ENCODE results near the gene MBD5.

The MBD5 gene

DNA sequence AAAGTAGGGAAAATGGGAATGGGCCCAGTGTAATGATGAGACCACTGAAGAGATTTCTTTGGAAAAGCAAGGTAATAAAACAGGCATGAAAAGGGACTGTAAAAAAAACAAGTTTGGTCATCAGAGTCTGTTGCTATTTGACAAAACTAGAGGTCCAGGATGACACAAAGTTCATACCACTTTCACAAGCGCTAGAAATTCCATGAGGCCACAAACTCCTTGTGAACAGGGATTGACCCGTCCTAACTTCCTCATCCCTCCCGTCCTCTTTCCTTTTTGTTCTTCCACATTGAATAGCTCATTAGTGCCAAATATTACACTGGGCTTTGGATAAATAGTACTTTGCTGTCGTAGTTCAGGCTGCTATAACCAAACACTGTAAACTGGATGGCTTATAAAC is 434.9 kb downstream of the MBD5 start:
- no peak overlapping the region for H3K4me3 ChIP-seq (ENCODE audit: low read depth, low read length)
- H3K9ac ChIP-seq (ENCODE audit: low read length), result no peak overlapping the region
- no peak overlapping the region for H3K27ac ChIP-seq (ENCODE audit: low read depth, low read length)
- H3K27me3 ChIP-seq (ENCODE audit: control insufficient read depth, insufficient read depth, low read length), result no peaks in the 10 kb centered on the region
- no peaks in the 10 kb centered on the region for H3K4me1 ChIP-seq (ENCODE audit: control insufficient read depth, insufficient read depth, low read length)
- no peaks in the 10 kb centered on the region for H3K36me3 ChIP-seq (ENCODE audit: control insufficient read depth, insufficient read depth, low read length)
- H3K9me3 ChIP-seq (ENCODE audit: control insufficient read depth, insufficient read depth, low read depth, low read length), result no peaks in the 10 kb centered on the region

DNA sequence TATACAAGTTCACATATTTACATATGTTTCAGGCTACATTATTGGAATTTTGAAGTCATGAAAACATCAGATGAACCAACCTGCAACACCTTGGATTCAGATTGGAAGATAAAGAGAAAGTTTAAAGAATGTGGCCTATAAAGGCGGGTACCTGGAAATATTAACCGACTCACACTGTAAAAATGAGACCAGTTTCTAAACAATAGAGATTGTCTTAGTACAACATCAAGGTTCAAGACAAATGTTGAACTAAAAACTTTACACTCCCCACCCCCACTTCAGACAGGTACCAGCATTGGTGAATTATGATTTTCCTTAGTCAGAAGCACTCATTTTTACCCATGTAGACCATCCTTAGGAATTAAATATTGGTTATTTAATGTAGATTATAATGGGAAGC is 437.3 kb downstream of the MBD5 start:
- Histone ChIP-seq H3K36me3 (ENCODE audit: control insufficient read depth, insufficient read depth, low read length) (no peaks in the 10 kb centered on the region), H3K27me3 (ENCODE audit: control insufficient read depth, insufficient read depth, low read length) (no peaks in the 10 kb centered on the region), H3K4me3 (ENCODE audit: low read depth, low read length) (no peak overlapping the region), H3K9me3 (ENCODE audit: control insufficient read depth, insufficient read depth, low read depth, low read length) (no peaks in the 10 kb centered on the region), H3K9ac (ENCODE audit: low read length) (no peak overlapping the region), H3K27ac (ENCODE audit: low read depth, low read length) (no peak overlapping the region), H3K4me1 (ENCODE audit: control insufficient read depth, insufficient read depth, low read length) (no peaks in the 10 kb centered on the region)

DNA sequence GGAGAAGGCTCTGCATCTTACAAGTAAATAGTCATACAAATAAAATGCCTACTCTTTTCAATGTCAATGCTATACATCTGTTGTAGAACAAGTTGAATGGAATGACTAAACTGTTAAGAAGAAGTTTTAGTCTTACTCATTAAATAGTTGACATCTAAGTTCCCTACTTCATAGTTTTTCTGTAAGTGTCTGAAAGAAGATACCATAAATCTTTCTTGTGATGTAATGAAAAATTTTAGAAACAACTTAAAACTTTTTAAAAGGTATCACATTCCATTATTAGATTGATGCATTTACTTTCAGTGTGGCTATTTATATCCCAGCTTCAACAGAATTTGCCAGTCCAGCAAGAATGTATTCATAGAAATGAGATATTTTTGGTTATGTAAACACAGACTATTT is 438.5 kb downstream of the MBD5 start:
- H3K9me3 ChIP-seq (ENCODE audit: control insufficient read depth, insufficient read depth, low read depth, low read length), result no peaks in the 10 kb centered on the region
- H3K4me3 ChIP-seq (ENCODE audit: low read depth, low read length), result no peak overlapping the region
- H3K36me3 ChIP-seq (ENCODE audit: control insufficient read depth, insufficient read depth, low read length), result no peaks in the 10 kb centered on the region
- H3K27ac ChIP-seq (ENCODE audit: low read depth, low read length), result no peak overlapping the region
- H3K4me1 ChIP-seq (ENCODE audit: control insufficient read depth, insufficient read depth, low read length), result no peaks in the 10 kb centered on the region
- no peaks in the 10 kb centered on the region for H3K27me3 ChIP-seq (ENCODE audit: control insufficient read depth, insufficient read depth, low read length)
- no peak overlapping the region for H3K9ac ChIP-seq (ENCODE audit: low read length)

DNA sequence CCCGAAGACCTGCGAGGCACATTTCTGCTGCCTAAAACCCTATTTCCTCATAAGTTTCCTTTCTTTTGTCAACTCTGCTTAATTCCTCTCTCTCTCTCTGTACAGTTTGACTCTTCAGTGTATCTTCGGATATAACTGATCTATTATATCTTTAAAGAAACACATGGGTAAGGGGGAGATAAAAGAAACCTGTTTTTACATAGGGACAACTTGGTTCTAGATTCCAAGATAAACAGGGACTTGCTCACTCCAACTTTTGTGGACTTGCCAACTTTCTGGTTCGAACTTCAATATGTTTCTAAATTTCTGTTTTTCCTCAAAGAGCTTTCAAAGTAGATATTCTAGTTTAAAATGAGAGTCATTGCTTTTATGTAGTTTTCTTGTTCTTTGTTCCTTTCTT is 441.0 kb downstream of the MBD5 start:
- no peak overlapping the region for H3K9ac ChIP-seq (ENCODE audit: low read length)
- no peaks in the 10 kb centered on the region for H3K9me3 ChIP-seq (ENCODE audit: control insufficient read depth, insufficient read depth, low read depth, low read length)
- no peaks in the 10 kb centered on the region for H3K4me1 ChIP-seq (ENCODE audit: control insufficient read depth, insufficient read depth, low read length)
- no peaks in the 10 kb centered on the region for H3K36me3 ChIP-seq (ENCODE audit: control insufficient read depth, insufficient read depth, low read length)
- no peak overlapping the region for H3K4me3 ChIP-seq (ENCODE audit: low read depth, low read length)
- no peak overlapping the region for H3K27ac ChIP-seq (ENCODE audit: low read depth, low read length)
- no peaks in the 10 kb centered on the region for H3K27me3 ChIP-seq (ENCODE audit: control insufficient read depth, insufficient read depth, low read length)

DNA sequence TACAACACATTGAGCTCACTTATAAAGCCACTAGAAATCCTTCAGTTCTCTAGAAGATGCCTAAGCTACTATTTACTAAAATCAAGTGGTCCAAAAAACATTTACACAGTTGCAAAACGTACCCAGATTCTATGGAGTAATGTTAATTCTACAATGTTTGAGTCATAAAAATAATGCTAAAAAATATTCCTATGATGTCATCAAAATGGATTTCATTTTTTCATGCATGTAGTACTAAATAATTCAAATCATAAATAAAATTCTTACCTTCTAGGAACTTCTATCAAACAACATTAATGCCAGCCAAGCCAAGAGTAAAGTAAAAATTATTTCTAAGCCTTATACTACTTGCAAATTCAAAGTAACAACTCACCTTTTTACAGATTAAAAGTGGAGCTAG is 454.7 kb downstream of the MBD5 start:
- H3K27me3 ChIP-seq (ENCODE audit: control insufficient read depth, insufficient read depth, low read length), result no peaks in the 10 kb centered on the region
- H3K4me1 ChIP-seq (ENCODE audit: control insufficient read depth, insufficient read depth, low read length), result no peaks in the 10 kb centered on the region
- H3K36me3 ChIP-seq (ENCODE audit: control insufficient read depth, insufficient read depth, low read length), result no peaks in the 10 kb centered on the region
- no peaks in the 10 kb centered on the region for H3K9me3 ChIP-seq (ENCODE audit: control insufficient read depth, insufficient read depth, low read depth, low read length)
- H3K9ac ChIP-seq (ENCODE audit: low read length), result no peak overlapping the region
- no peak overlapping the region for H3K4me3 ChIP-seq (ENCODE audit: low read depth, low read length)
- H3K27ac ChIP-seq (ENCODE audit: low read depth, low read length), result no peak overlapping the region

DNA sequence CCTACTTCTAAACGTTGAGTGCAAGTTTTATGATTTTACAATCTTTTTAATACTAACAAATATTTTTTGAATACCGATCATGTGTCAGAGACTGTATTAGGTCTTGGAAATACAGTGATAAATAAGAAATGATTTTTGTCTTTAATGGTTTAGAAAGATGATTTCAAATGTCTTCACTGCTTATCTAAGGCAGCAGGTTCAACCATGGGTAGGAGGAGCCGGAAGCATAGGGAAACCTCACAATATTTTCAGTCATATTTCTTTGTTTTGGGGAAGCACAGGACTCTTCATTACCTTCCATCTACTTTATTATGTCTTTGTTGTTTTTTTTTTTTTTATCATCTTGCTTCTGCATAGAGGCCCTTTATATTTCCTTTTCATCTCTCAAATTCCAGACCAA is 458.5 kb downstream of the MBD5 start:
- Histone ChIP-seq H3K9me3 (ENCODE audit: control insufficient read depth, insufficient read depth, low read depth, low read length) (no peaks in the 10 kb centered on the region), H3K36me3 (ENCODE audit: control insufficient read depth, insufficient read depth, low read length) (no peaks in the 10 kb centered on the region)

DNA sequence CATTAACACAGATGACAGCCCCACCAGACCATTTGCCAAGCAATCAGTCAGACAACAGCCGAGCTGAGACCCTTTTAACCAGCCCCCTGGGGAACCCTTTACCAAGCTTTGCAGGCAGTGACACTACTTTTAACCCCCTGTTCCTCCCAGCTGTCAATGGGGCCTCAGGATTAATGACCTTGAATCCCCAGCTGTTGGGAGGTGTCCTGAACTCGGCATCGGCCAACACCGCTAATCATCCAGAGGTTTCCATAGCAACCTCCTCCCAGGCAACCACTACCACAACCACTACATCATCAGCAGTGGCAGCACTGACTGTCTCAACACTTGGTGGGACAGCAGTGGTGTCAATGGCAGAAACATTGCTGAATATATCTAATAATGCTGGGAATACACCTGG is 462.8 kb downstream of the MBD5 start:
- Histone ChIP-seq H3K27me3 (ENCODE audit: control insufficient read depth, insufficient read depth, low read length) (no peaks in the 10 kb centered on the region), H3K27ac (ENCODE audit: low read depth, low read length) (no peak overlapping the region), H3K4me3 (ENCODE audit: low read depth, low read length) (no peak overlapping the region), H3K9ac (ENCODE audit: low read length) (no peak overlapping the region), H3K9me3 (ENCODE audit: control insufficient read depth, insufficient read depth, low read depth, low read length) (no peaks in the 10 kb centered on the region), H3K4me1 (ENCODE audit: control insufficient read depth, insufficient read depth, low read length) (peaks cover 2% of the 10 kb centered on the region; the same call in 1 of the 2 replicates), H3K36me3 (ENCODE audit: control insufficient read depth, insufficient read depth, low read length) (no peaks in the 10 kb centered on the region)

More for the DNA sequence above, 458.5 kb downstream of the MBD5 start:
- Histone ChIP-seq H3K4me1 (ENCODE audit: control insufficient read depth, insufficient read depth, low read length) (no peaks in the 10 kb centered on the region), H3K27me3 (ENCODE audit: control insufficient read depth, insufficient read depth, low read length) (no peaks in the 10 kb centered on the region), H3K27ac (ENCODE audit: low read depth, low read length) (no peak overlapping the region), H3K4me3 (ENCODE audit: low read depth, low read length) (no peak overlapping the region), H3K9ac (ENCODE audit: low read length) (no peak overlapping the region)

DNA sequence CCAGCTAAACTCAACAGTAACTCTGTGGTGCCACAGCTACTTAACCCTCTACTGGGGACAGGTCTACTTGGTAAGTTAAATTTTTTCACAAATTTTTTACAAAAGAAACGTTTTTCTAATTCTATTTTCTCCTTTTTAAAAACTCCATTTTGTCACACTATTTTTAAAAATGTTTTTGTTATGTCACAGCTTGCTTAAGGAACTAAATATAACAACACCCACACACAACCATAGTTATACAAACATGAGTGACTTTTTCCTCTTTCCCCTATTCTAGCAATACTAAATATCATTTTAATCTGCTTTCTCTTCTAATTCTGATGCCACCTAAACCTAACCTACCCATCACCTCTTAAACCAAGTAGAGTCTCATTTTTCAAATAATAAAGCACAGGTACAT is 463.2 kb downstream of the MBD5 start:
- H3K4me1 ChIP-seq (ENCODE audit: control insufficient read depth, insufficient read depth, low read length), result peaks cover 2% of the 10 kb centered on the region; the same call in 1 of the 2 replicates
- H3K9me3 ChIP-seq (ENCODE audit: control insufficient read depth, insufficient read depth, low read depth, low read length), result no peaks in the 10 kb centered on the region
- H3K36me3 ChIP-seq (ENCODE audit: control insufficient read depth, insufficient read depth, low read length), result no peaks in the 10 kb centered on the region

DNA sequence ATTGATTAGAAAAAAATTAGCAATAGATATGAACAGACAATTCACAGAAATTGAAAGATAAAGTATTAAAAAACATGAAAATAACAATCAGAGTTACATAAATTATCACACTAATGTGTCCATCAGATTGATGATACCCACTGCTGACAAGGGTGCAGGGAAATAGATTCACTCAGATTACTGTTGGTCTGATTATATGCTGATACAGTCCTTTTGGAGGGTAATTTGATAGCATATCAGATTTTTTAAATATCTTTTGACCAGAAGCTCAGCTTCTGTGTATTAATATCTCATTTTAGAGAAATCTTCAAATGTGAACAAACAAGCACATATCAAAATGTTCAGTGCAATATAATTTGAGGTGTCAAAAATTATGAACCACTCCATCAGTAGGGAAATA is 465.8 kb downstream of the MBD5 start:
- Histone ChIP-seq H3K4me3 (ENCODE audit: low read depth, low read length) (no peak overlapping the region), H3K27me3 (ENCODE audit: control insufficient read depth, insufficient read depth, low read length) (no peaks in the 10 kb centered on the region), H3K9me3 (ENCODE audit: control insufficient read depth, insufficient read depth, low read depth, low read length) (no peaks in the 10 kb centered on the region), H3K4me1 (ENCODE audit: control insufficient read depth, insufficient read depth, low read length) (peaks cover 7% of the 10 kb centered on the region), H3K9ac (ENCODE audit: low read length) (no peak overlapping the region), H3K36me3 (ENCODE audit: control insufficient read depth, insufficient read depth, low read length) (no peaks in the 10 kb centered on the region), H3K27ac (ENCODE audit: low read depth, low read length) (no peak overlapping the region)

More for the DNA sequence above, 463.2 kb downstream of the MBD5 start:
- Histone ChIP-seq H3K9ac (ENCODE audit: low read length) (no peak overlapping the region), H3K27me3 (ENCODE audit: control insufficient read depth, insufficient read depth, low read length) (no peaks in the 10 kb centered on the region), H3K27ac (ENCODE audit: low read depth, low read length) (no peak overlapping the region), H3K4me3 (ENCODE audit: low read depth, low read length) (no peak overlapping the region)

DNA sequence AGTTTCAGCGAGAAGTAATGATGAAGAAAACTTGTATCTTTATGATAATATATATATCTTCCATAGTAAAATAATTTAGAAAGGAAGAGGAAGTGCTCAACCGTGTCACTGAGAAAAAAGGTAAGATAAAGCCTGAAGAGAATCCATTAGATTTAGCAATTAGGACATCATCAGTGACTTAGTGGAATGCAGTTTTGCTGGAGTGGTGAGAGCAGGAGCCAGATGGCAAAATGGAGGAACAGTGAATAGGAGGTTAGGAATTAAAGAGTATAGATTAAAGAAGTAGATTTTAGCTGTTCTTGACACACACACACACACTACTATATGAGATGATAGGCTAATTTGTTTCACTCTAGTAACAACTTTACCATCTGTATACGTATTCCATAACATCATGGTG is 466.5 kb downstream of the MBD5 start:
- no peak overlapping the region for H3K27ac ChIP-seq (ENCODE audit: low read depth, low read length)
- H3K9ac ChIP-seq (ENCODE audit: low read length), result no peak overlapping the region
- no peaks in the 10 kb centered on the region for H3K9me3 ChIP-seq (ENCODE audit: control insufficient read depth, insufficient read depth, low read depth, low read length)
- H3K4me1 ChIP-seq (ENCODE audit: control insufficient read depth, insufficient read depth, low read length), result peaks cover 7% of the 10 kb centered on the region
- no peak overlapping the region for H3K4me3 ChIP-seq (ENCODE audit: low read depth, low read length)
- H3K27me3 ChIP-seq (ENCODE audit: control insufficient read depth, insufficient read depth, low read length), result no peaks in the 10 kb centered on the region
- H3K36me3 ChIP-seq (ENCODE audit: control insufficient read depth, insufficient read depth, low read length), result no peaks in the 10 kb centered on the region

DNA sequence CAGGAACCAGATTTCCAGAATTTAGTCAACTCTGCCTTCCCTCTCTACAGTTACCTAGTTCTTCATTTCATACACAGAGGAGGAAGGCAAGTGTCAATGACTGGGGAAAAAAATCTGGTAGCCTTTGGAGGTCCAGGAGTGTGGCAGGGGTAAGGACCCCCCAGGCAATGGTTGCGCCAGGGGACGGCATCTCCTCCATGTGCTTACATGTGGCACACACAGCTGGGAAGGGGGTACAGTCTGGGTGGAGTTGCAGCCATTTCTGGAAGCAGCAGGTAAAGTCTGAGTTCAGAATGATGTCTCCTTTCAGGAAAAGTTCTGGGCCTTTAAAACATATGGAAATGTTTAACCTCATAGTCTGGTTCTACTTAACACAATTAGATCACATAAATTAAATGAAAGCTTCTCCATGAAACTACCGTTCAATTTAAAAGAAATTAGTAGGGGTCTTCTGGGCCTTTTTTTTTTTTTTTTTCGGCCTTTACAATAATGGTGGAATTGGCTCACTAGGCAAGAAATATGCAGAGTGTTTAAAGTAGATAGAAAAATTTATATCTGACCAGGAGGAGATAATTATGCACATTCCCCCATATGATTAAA is 470.0 kb downstream of the MBD5 start:
- no peak overlapping the region for H3K4me3 ChIP-seq (ENCODE audit: low read depth, low read length)
- H3K9me3 ChIP-seq (ENCODE audit: control insufficient read depth, insufficient read depth, low read depth, low read length), result no peaks in the 10 kb centered on the region
- H3K27ac ChIP-seq (ENCODE audit: low read depth, low read length), result no peak overlapping the region
- no peaks in the 10 kb centered on the region for H3K36me3 ChIP-seq (ENCODE audit: control insufficient read depth, insufficient read depth, low read length)
- H3K27me3 ChIP-seq (ENCODE audit: control insufficient read depth, insufficient read depth, low read length), result no peaks in the 10 kb centered on the region
- peaks cover 7% of the 10 kb centered on the region for H3K4me1 ChIP-seq (ENCODE audit: control insufficient read depth, insufficient read depth, low read length)
- no peak overlapping the region for H3K9ac ChIP-seq (ENCODE audit: low read length)
